Measurements from ENCODE around the gene OLFM3.

OLFM3 gene

DNA sequence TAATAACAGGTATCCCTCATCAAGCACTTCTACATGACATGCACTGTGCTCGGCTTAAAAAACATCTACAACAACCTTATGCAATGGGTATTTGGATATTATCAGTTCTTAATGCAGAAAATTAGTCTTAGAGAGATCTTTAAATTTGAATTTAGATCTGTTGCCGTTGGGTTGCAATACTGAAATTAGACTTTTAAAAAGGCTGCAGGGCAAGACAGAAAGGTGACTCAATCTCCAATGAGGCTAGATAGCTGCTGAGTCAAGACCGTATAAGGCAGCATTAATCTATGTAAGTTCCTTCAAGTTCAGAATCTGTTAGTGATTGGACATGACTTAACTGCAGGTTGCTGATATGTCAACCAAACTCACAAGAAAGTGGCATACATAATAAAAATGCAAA lies 37.3 kb downstream of the OLFM3 start:
- H3K79me2 ChIP-seq (ENCODE audit: insufficient read depth, low read length), result no peaks in the 10 kb centered on the region
- no peaks in the 10 kb centered on the region for H3K27me3 ChIP-seq (ENCODE audit: low read length)
- no peak overlapping the region for H3K27ac ChIP-seq (ENCODE audit: low read depth, low read length)
- no peaks in the 10 kb centered on the region for H3K36me3 ChIP-seq (ENCODE audit: low read length)
- TF ChIP-seq EZH2phosphoT487 (conservative IDR thresholded peaks at IDR 0.05; ENCODE audit: low read length), result no peak
- TF ChIP-seq, protein P1, sequence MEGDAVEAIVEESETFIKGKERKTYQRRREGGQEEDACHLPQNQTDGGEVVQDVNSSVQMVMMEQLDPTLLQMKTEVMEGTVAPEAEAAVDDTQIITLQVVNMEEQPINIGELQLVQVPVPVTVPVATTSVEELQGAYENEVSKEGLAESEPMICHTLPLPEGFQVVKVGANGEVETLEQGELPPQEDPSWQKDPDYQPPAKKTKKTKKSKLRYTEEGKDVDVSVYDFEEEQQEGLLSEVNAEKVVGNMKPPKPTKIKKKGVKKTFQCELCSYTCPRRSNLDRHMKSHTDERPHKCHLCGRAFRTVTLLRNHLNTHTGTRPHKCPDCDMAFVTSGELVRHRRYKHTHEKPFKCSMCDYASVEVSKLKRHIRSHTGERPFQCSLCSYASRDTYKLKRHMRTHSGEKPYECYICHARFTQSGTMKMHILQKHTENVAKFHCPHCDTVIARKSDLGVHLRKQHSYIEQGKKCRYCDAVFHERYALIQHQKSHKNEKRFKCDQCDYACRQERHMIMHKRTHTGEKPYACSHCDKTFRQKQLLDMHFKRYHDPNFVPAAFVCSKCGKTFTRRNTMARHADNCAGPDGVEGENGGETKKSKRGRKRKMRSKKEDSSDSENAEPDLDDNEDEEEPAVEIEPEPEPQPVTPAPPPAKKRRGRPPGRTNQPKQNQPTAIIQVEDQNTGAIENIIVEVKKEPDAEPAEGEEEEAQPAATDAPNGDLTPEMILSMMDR (IDR thresholded peaks at IDR 0.05; ENCODE audit: insufficient read depth, low read length, poor library complexity, severe bottlenecking), result no peak
- H3K9ac ChIP-seq (ENCODE audit: low read length), result no peak overlapping the region
- no peaks in the 10 kb centered on the region for H3K9me2 ChIP-seq (replicated peaks; ENCODE audit: insufficient read depth, low read length)
- H3K4me3 ChIP-seq (ENCODE audit: insufficient read depth, low read length, poor library complexity, severe bottlenecking), result no peak overlapping the region
- no peak overlapping the region for H2AFZ ChIP-seq (ENCODE audit: low read depth, low read length, severe bottlenecking)
- H3K4me2 ChIP-seq (ENCODE audit: low read depth, low read length, poor library complexity, severe bottlenecking), result no peak overlapping the region
- no peaks in the 10 kb centered on the region for H4K20me1 ChIP-seq (ENCODE audit: low read depth, low read length)
- no peaks in the 10 kb centered on the region for H3F3A ChIP-seq (ENCODE audit: insufficient read depth)
- H3K9me3 ChIP-seq (ENCODE audit: insufficient read depth, low read length), result no peaks in the 10 kb centered on the region

DNA sequence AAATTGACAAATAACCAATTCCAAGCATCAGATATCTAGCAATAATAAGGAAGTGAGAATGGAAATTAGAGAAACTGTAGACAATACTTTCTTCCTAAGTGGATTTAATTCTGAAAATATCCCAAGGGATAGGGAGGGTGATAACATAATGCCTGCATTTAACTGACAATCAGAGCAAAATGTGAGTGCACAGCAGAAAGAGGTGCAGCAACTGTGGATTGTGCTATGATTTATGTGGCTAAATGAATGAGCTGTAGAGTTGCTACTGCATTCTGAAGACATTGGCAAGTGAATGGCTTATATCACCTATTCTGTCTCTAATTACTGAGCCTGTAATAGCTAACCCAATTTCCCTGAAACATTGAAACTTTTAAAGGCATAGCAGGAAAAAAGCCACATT lies 39.0 kb downstream of the OLFM3 start:
- Histone ChIP-seq H3K27ac (ENCODE audit: low read depth, low read length) (no peak overlapping the region), H3K9me3 (ENCODE audit: insufficient read depth, low read length) (no peaks in the 10 kb centered on the region), H3K4me3 (ENCODE audit: insufficient read depth, low read length, poor library complexity, severe bottlenecking) (no peak overlapping the region), H3K9me2 (replicated peaks; ENCODE audit: insufficient read depth, low read length) (no peaks in the 10 kb centered on the region), H3K27me3 (ENCODE audit: low read length) (no peaks in the 10 kb centered on the region), H3K4me2 (ENCODE audit: low read depth, low read length, poor library complexity, severe bottlenecking) (no peak overlapping the region), H3K36me3 (ENCODE audit: low read length) (no peaks in the 10 kb centered on the region), H3K9ac (ENCODE audit: low read length) (no peak overlapping the region), H3F3A (ENCODE audit: insufficient read depth) (no peaks in the 10 kb centered on the region), H2AFZ (ENCODE audit: low read depth, low read length, severe bottlenecking) (no peak overlapping the region), H4K20me1 (ENCODE audit: low read depth, low read length) (no peaks in the 10 kb centered on the region), H3K79me2 (ENCODE audit: insufficient read depth, low read length) (no peaks in the 10 kb centered on the region)
- TF ChIP-seq, protein P1 (IDR thresholded peaks at IDR 0.05; ENCODE audit: insufficient read depth, low read length, poor library complexity, severe bottlenecking), result no peak
- TF ChIP-seq EZH2phosphoT487 (conservative IDR thresholded peaks at IDR 0.05; ENCODE audit: low read length), result no peak

DNA sequence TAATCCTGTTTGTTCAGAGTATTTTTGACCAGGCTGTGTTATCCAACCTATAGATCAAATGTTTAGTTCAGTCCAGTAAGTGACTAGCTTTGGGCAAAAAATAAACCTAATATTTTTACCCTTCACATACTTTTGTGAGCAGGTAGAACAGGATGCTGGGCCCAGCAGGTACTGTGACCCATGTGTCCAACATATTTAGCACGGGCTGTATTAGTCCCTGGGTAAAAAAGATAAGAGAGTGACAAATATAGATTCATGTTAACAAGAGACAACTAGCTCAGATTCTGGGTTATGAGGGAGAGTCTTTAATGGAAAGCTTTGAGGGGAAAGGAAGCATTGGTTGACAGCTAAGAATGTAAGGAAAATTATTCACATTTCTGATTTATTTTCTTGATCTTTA lies 43.1 kb downstream of the OLFM3 start:
- Histone ChIP-seq H3K9me3 (ENCODE audit: insufficient read depth, low read length) (no peaks in the 10 kb centered on the region), H2AFZ (ENCODE audit: low read depth, low read length, severe bottlenecking) (no peak overlapping the region), H3K27me3 (ENCODE audit: low read length) (no peaks in the 10 kb centered on the region), H3K27ac (ENCODE audit: low read depth, low read length) (no peak overlapping the region), H3K4me2 (ENCODE audit: low read depth, low read length, poor library complexity, severe bottlenecking) (no peak overlapping the region), H3K9ac (ENCODE audit: low read length) (no peak overlapping the region), H3K4me3 (ENCODE audit: insufficient read depth, low read length, poor library complexity, severe bottlenecking) (no peak overlapping the region), H3K9me2 (replicated peaks; ENCODE audit: insufficient read depth, low read length) (no peaks in the 10 kb centered on the region), H3F3A (ENCODE audit: insufficient read depth) (no peaks in the 10 kb centered on the region), H3K36me3 (ENCODE audit: low read length) (no peaks in the 10 kb centered on the region), H4K20me1 (ENCODE audit: low read depth, low read length) (no peaks in the 10 kb centered on the region), H3K79me2 (ENCODE audit: insufficient read depth, low read length) (no peaks in the 10 kb centered on the region)
- TF ChIP-seq, protein P1 (IDR thresholded peaks at IDR 0.05; ENCODE audit: insufficient read depth, low read length, poor library complexity, severe bottlenecking), result no peak
- no peak for TF ChIP-seq EZH2phosphoT487 (conservative IDR thresholded peaks at IDR 0.05; ENCODE audit: low read length)

Data from SU-DHL-6 (cell line).